ENCODE results near the gene SEMA3A. TPM values are rescaled to one million over a fixed set of nuclear protein-coding genes. Genes with fewer than 3 reads are reported as not detected.

SEMA3A gene
- polyA plus RNA-seq, 1 donor from 2014 or later: 22.8 TPM

DNA sequence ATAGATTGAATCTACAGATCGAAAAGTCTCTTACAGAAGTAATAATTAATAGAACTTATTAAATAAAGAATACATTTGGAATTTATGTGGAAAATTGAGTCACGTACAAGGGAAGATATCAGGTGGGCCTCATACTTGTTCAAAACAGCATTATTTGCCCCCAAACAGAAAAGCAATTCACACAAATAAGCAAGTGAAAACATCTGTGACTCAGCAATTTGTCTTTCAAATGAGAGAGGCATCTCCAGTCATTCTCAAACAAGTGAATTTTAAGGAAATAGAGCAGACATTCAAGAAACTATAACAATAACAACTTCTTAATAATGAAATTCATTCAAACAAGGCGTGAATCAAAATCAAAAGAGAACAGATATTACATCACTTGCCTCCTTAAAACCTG lies 50.1 kb downstream of the SEMA3A start (continued):
- TF ChIP-seq SMC3 (conservative IDR thresholded peaks at IDR 0.05; ENCODE audit: poor library complexity): no peak
- no peak for TF ChIP-seq RAD21 (conservative IDR thresholded peaks at IDR 0.05)

DNA sequence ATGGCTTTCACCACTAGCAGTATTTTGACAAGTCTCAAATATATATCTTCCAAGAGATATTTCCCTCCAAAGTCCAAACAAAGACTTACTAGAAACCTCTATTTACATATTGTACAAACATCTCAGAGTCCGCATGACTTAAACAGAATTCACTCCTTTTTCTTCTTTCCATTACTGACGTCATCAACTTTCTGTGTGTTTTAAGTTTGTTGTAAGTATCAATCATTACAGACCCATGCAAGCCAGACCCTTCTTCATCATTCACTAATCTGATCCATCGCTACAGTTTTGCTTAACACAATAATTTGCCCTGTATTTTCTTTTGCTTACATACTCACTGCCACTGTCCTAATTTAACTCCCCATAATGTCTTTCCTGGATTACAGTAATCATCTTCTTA lies 51.9 kb downstream of the SEMA3A start:
- Histone ChIP-seq H3K9ac (ENCODE audit: low read length) (no peak overlapping the region), H3K9me3 (ENCODE audit: low read length) (no peaks in the 10 kb centered on the region), H2AFZ (ENCODE audit: low read depth, low read length) (no peak overlapping the region), H3K27ac (ENCODE audit: low read length) (no peak overlapping the region), H3K4me3 (ENCODE audit: low read length) (no peak overlapping the region), H3K79me2 (replicated peaks; ENCODE audit: insufficient read depth, low read length) (no peaks in the 10 kb centered on the region), H3K36me3 (ENCODE audit: insufficient read depth, low read length) (no peaks in the 10 kb centered on the region), H3K4me2 (ENCODE audit: low read length) (no peak overlapping the region), H3K27me3 (ENCODE audit: insufficient read depth, low read depth, low read length) (no peaks in the 10 kb centered on the region), H4K20me1 (ENCODE audit: insufficient read depth) (no peaks in the 10 kb centered on the region), H3F3A (ENCODE audit: insufficient read depth, low read length, poor library complexity, severe bottlenecking) (no peaks in the 10 kb centered on the region), H3K9me2 (ENCODE audit: insufficient read depth, low read length) (no peaks in the 10 kb centered on the region)
- no peak for TF ChIP-seq SMC3 (conservative IDR thresholded peaks at IDR 0.05; ENCODE audit: poor library complexity)
- TF ChIP-seq EP300 (conservative IDR thresholded peaks at IDR 0.05; ENCODE audit: poor library complexity, severe bottlenecking): no peak
- TF ChIP-seq TAF1 (IDR thresholded peaks at IDR 0.05; ENCODE audit: low read depth): no peak
- no peak for TF ChIP-seq POLR2AphosphoS5 (IDR thresholded peaks at IDR 0.05)
- TF ChIP-seq, protein P1, sequence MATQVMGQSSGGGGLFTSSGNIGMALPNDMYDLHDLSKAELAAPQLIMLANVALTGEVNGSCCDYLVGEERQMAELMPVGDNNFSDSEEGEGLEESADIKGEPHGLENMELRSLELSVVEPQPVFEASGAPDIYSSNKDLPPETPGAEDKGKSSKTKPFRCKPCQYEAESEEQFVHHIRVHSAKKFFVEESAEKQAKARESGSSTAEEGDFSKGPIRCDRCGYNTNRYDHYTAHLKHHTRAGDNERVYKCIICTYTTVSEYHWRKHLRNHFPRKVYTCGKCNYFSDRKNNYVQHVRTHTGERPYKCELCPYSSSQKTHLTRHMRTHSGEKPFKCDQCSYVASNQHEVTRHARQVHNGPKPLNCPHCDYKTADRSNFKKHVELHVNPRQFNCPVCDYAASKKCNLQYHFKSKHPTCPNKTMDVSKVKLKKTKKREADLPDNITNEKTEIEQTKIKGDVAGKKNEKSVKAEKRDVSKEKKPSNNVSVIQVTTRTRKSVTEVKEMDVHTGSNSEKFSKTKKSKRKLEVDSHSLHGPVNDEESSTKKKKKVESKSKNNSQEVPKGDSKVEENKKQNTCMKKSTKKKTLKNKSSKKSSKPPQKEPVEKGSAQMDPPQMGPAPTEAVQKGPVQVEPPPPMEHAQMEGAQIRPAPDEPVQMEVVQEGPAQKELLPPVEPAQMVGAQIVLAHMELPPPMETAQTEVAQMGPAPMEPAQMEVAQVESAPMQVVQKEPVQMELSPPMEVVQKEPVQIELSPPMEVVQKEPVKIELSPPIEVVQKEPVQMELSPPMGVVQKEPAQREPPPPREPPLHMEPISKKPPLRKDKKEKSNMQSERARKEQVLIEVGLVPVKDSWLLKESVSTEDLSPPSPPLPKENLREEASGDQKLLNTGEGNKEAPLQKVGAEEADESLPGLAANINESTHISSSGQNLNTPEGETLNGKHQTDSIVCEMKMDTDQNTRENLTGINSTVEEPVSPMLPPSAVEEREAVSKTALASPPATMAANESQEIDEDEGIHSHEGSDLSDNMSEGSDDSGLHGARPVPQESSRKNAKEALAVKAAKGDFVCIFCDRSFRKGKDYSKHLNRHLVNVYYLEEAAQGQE (IDR thresholded peaks at IDR 0.05; ENCODE audit: borderline replicate concordance): no peak
- no peak for TF ChIP-seq EZH2 (IDR thresholded peaks at IDR 0.05; ENCODE audit: borderline replicate concordance, insufficient read depth, low read length, poor library complexity, severe bottlenecking)
- TF ChIP-seq, protein P2, sequence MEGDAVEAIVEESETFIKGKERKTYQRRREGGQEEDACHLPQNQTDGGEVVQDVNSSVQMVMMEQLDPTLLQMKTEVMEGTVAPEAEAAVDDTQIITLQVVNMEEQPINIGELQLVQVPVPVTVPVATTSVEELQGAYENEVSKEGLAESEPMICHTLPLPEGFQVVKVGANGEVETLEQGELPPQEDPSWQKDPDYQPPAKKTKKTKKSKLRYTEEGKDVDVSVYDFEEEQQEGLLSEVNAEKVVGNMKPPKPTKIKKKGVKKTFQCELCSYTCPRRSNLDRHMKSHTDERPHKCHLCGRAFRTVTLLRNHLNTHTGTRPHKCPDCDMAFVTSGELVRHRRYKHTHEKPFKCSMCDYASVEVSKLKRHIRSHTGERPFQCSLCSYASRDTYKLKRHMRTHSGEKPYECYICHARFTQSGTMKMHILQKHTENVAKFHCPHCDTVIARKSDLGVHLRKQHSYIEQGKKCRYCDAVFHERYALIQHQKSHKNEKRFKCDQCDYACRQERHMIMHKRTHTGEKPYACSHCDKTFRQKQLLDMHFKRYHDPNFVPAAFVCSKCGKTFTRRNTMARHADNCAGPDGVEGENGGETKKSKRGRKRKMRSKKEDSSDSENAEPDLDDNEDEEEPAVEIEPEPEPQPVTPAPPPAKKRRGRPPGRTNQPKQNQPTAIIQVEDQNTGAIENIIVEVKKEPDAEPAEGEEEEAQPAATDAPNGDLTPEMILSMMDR (IDR thresholded peaks at IDR 0.05; ENCODE audit: poor library complexity, severe bottlenecking): no peak
- no peak for TF ChIP-seq RAD21 (conservative IDR thresholded peaks at IDR 0.05)
- no peak for TF ChIP-seq MXI1 (conservative IDR thresholded peaks at IDR 0.05; ENCODE audit: poor library complexity, severe bottlenecking)

DNA sequence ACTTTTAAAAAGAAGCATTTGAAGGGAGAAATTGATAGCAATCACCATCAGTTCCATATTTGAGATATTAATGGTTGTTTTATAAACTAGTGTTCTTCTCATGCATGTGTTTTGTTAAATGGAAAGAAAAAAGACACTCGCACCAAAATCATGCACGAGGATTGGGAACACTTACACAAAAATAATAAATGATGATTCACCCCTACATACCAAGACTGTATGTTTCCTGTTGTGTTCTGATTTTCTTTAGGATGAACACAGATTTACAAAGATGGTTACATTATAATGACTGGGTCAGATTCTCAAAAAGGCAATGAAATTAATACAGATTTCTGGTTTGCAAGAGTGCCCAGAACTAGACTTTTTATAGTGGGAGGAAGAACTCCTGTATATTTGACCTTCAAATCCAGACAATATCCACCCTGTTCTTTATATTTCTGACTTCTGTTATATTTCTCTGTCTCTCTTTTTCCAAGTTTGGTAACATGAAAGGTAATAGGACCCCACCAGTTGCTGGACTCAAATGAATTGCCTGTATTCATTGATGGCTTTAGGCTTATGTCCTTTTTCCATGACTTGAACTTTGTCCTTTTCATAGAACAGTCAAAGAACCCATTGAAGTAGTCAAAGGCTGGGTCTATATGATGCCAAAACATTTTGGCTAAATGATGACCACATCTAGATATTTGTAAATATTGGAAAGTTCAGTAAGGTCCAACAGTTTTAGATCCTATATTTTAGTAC lies 54.4 kb downstream of the SEMA3A start:
- Histone ChIP-seq H3K79me2 (replicated peaks; ENCODE audit: insufficient read depth, low read length) (no peaks in the 10 kb centered on the region), H3K27me3 (ENCODE audit: insufficient read depth, low read depth, low read length) (no peaks in the 10 kb centered on the region), H4K20me1 (ENCODE audit: insufficient read depth) (no peaks in the 10 kb centered on the region), H2AFZ (ENCODE audit: low read depth, low read length) (no peak overlapping the region), H3K27ac (ENCODE audit: low read length) (no peak overlapping the region), H3K9ac (ENCODE audit: low read length) (no peak overlapping the region), H3K4me2 (ENCODE audit: low read length) (no peak overlapping the region), H3K9me2 (ENCODE audit: insufficient read depth, low read length) (no peaks in the 10 kb centered on the region), H3F3A (ENCODE audit: insufficient read depth, low read length, poor library complexity, severe bottlenecking) (no peaks in the 10 kb centered on the region), H3K9me3 (ENCODE audit: low read length) (no peaks in the 10 kb centered on the region), H3K4me3 (ENCODE audit: low read length) (no peak overlapping the region), H3K36me3 (ENCODE audit: insufficient read depth, low read length) (no peaks in the 10 kb centered on the region)
- TF ChIP-seq EZH2 (IDR thresholded peaks at IDR 0.05; ENCODE audit: borderline replicate concordance, insufficient read depth, low read length, poor library complexity, severe bottlenecking): no peak
- TF ChIP-seq TAF1 (IDR thresholded peaks at IDR 0.05; ENCODE audit: low read depth): no peak
- no peak for TF ChIP-seq RAD21 (conservative IDR thresholded peaks at IDR 0.05)
- TF ChIP-seq, protein P1 (IDR thresholded peaks at IDR 0.05; ENCODE audit: borderline replicate concordance): no peak
- TF ChIP-seq, protein P2 (IDR thresholded peaks at IDR 0.05; ENCODE audit: poor library complexity, severe bottlenecking): no peak
- no peak for TF ChIP-seq POLR2AphosphoS5 (IDR thresholded peaks at IDR 0.05)

Data from neural cell (in vitro differentiated cells).